CD4-positive, alpha-beta T cell treated with Interleukin-1 beta for 1 hour (primary cell): ENCODE results near the gene STARD9.
A peak's percentile ranks its signal among the peaks of the same experiment; 100 is the strongest.

Experiments used
- DNase-seq, 2 donors: peaks; one replicate each; pipeline ENCODE4 v3.0.0-alpha.2; 2020 to 2022

The STARD9 gene

DNA sequence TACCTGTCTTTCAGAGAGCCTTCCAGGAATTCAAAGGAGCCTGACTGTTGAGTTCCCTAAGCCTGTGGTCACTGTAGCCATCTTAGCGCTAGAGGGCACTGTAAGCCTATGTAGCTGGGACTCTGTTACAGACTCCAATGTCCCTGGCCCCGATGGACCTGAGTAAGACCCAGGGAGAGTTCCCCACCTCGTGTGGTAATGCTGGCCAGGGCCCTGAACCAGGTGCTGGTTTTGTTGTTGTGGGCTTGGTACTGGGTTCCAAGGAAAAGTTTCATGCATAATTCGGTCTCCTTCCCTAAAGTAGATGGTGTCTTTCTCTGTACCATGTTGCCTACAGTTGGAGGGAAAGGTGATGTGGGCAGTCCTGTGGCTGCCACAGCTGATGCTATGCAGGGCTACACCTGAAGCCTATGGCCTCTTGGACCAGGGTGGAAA is 129.1 kb downstream of the STARD9 start:
- peak; percentile 59 to 72 for DNase-seq

DNA sequence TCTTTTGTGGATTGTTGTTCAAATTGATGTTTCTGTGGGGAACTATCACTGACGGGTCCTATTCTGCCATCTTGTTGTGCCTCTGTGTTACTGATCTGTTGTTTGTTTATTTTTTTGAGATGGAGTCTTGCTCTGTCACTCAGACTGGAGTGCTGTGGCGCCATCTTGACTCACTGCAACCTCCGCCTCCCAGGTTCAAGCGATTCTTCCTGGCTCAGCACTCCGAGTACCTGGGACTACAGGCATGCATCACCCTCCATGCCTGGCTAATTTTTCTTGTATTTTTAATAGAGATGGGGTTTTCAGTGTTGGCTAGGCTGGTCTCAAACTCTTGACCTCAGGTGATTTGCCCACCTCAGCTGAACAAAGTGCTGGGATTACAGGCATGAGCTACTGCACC is 129.9 kb downstream of the STARD9 start:
- no peak for DNase-seq

DNA sequence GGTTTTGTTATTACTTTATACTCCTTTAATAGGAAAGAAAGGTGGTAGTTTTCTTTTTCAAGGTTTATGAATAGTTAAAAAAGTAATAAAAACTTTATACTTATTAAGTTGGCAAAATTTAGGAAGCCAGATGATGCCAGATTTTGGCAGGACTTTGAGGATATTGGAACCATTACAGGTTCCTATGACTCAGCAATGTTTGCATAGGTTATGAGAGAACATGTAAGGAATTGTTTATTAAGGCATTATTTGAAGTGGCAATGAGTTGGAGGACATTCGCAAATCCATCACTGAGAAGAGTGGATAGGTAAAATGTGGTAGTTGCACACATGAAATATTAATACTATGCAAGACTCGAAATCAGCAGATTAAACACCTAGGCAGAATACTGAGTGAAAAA is 131.7 kb downstream of the STARD9 start:
- no peak for DNase-seq

DNA sequence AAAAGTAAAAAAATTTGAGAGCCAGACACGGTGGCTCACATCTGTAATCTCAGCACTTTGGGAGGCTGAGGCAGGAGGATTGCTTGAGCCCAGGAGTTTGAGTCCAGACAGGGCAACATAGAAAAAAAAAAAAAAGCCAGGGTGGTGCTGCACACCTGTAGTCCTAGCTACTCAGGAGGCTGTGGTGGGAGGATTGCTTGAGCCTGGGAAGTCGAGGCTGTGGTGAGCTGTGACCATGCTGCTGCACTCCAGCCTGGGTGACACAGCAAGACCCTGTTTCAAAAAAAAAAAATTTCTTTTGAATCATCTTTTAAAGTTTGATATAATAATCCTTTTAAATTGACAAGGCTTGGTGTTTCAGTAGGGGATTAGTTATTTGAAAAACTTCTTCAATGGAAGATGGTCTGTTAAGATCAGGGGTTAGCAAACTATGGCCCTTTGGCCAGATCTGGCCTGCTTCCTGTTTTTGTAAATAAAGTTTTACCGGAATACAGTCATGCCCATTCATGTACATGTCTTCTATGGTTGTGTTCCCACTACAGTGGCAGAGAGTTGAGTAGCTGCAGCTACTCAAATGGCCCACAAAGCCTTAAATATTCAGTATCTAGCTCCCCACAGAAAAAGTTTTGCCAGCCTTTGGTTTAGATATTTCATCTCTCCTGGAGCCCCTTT is 132.6 kb downstream of the STARD9 start:
- DNase-seq = no peak

DNA sequence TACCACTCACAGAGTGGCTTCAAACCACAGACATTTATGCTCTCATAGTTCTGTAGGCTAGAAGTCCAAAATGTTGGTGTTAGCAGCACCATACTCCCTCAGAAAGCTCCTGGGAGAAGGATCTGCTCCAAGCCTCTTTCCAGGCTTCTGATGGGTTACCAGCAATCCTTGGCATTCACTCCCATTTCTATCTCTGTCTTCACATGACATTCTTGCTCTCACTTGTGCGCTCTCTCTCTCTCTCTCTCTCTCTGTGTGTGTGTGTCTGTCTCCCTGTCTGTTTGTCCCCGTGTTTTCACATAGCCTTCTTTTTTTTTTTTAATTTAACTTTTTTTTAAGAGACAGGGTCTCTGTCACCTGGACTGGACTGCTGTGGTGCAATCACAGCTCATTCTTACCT is 135.3 kb downstream of the STARD9 start:
- no peak for DNase-seq

DNA sequence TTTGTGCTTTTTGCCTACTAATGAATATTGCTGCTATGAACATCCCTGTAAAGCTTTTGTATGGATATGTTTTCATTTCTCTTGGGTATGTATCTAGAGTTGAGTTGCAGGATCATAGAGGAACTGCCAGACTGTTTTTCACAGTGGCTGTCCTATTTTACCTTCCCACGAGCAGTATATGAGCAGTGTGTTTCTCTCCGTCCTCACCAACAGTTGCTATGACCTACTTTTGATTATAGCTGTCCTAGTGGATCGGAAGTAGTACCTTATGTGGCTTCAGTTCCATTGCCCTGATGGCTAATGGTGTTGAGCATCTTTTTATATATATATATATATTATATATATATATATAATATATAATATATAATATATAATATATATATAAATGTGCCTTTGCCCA is 136.3 kb downstream of the STARD9 start:
- no peak for DNase-seq

DNA sequence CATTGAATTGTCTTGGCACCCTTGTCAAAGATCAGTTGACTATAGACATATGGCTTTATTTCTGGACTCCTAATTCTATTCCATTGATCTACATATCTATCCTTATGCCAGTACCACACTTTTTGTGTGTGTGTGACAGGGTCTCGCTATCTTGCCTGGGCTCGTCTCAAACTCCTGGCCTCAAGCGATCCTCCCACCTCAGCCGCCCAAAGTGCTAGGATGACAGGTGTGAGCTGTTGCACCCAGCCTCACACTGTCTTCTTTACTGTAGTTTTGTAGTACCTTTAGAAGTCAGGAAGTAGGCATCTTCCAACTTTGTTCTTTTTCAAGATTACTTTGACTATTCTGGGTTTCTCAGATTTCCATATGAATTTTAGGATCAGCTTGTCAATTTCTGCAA is 137.2 kb downstream of the STARD9 start:
- no peak for DNase-seq

DNA sequence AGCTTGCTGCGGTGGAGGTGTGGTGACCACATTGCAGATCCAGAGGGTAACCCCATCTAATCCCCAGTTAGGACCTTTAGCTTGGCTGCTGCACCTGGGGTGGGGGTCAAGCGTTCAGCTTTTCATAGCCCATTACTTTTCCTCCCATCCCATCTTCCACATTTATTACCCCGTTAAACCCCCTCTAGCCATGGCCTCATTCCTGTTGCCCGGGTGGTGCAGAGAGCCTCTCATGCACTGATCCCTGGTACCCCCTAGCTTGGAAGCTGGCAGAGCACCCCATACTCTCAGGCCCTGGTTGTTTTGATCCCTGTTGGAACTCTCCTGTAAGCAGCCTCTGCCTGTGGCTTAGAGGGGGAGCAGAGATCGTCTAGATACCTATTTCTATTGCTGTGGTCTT is 140.7 kb downstream of the STARD9 start:
- no peak for DNase-seq

DNA sequence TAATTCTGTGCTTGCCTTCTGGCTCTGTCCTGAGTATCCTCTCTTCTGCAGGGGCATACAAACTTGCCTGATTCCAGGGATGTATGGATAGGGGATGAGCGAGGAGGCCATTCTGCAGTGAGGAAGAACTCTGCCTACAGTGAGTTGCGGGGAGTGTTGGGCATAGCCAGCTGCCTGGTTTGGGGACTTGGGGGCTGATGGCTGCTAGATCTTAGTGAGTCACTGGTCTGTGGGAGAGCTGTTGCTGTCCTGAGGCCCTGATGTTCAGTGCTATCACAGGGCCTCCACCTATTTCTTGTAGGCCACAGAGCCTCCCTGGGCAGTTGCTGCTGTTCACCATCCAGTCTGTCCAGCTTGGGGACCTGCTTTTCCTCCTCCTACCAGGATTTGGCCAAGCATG is 141.2 kb downstream of the STARD9 start:
- no peak for DNase-seq

DNA sequence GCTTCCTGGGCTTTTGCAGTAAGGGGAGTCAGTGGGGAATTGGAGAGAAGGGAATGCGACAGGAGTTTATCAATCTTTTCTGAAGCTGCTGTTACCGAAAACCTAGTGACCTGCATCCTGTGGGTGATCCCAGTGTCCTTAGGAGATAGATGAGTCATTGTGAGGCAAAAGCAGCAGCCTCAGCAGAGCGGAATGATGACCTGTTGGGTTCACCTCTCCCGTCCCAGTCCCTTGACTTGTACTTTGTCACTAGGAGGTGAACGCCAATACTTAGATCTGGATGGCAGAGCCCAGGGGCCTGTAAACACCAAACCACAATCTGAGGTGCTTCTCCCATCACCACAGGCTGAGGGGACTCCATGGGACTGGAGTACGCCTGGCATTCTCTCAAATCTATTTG is 143.6 kb downstream of the STARD9 start:
- no peak for DNase-seq

DNA sequence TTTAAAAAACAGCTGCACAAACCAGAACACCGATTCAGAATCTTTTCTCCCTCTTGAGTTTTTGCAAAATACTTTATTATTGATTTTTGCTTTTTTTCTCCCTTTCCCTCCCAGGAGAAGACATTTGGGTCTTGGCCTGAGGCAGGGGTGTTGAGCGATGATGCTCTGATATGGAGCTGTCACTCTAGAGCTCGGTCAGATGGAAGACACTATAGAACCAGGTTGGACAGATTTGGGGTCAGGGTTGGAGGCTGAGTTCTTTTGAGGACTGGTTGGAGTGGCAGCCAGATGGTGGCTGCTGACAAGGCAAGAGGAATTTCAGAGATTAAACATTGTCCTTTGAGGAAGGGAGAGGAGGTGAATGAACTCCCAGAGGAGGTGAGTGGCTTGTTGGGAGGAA is 144.7 kb downstream of the STARD9 start:
- DNase-seq = no peak

DNA sequence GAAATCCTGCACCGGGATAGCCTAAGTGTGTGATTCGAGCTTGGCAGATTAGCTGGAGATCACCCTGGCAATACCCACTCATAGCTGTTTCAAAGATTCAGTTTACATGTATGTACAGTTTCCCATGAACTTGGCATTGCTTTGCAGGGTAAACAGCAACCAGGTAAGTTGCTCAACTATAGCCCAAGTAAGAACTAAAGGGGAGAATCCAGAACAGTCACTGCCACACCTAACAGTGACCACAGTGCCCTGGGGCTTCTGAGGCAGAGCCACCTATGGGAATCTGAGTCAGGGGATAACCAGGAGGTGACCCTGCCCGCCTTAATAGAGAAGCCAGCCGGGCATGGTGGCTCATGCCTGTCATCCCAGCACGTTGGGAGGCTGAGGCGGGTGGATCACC is 145.6 kb downstream of the STARD9 start:
- DNase-seq = no peak

DNA sequence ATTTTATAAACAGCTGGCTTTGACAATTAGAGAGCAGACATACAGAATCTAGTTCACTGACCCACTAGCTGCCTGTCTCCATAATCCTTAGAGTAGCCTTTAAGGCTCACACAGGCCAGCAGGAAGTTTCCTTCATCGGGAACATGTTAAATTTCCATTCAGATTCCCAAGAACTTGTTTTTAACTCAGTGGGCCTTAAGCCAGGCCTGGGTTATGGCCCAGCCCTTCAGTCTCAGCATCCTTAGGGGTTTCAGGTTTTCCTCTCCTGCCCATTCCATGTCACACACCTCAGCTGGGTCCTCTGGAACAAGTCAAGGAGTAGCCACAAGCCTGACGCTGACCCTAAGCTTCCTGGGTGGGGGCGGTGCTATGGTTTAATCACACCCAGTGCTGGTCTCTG is 146.5 kb downstream of the STARD9 start:
- no peak for DNase-seq

DNA sequence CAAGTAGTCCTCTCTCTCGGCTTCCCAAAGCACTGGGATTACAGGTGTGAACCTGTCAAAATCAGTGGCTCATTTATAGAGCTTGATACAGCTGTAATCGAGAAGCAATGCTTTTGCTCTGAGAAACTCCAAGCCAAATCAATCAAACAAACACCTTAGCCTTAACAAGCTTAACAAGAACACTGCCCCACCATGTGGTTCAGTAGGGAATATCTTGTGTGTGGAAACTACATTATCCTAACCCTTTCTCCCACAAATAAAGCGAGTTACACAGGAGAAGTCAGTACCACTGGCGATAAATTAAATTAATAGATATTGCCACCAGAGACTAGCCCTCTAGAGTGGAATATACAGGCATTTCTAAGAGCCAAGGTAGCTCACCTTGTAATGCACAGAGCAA is 147.7 kb downstream of the STARD9 start:
- no peak for DNase-seq

DNA sequence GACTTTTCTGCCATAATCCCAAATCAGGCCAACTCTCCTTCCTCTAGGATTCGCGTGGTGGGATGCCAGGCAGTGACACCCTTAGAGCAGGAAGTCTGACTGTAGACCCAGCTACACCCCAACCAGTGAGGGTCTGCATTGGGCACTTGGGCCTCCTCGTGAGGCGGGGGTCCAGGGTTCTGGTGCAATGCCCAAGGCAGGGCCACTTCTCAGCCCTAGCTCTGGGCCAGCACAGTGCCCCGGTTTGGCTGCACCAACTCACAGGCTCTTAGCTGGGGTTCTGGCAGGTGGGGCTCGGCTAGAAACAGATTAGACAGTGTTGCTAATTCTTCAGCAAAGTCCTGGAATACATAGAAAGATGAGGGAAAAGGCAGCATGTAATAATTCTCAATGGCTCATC is 148.9 kb downstream of the STARD9 start:
- DNase-seq = no peak

DNA sequence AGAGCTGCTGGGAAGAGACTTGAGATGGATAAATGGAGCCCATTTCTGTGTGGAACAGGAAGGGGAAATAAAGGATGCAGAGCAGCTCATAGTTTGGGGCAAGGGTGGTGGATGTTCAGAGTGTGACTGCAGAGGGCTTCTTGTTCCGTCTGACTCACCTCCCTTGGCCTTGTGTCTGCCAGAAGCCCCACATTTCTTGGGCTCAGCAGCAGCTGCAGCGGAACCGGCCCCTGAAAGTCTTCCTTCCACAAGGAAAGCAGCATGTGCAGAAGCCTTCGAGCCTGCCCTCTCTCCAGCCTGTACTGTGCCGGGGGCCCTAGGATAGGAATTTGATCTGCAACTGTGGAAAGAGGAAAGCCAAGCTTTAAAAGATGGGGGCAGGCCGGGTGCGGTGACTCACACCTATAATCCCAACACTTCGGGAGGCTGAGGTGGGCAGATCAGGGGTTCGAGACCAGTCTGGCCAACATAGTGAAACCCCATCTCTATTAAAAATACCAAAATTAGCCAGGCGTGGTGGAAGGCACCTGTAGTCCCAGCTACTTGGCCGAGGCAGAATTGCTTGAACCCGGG is 150.0 kb downstream of the STARD9 start:
- DNase-seq = no peak

DNA sequence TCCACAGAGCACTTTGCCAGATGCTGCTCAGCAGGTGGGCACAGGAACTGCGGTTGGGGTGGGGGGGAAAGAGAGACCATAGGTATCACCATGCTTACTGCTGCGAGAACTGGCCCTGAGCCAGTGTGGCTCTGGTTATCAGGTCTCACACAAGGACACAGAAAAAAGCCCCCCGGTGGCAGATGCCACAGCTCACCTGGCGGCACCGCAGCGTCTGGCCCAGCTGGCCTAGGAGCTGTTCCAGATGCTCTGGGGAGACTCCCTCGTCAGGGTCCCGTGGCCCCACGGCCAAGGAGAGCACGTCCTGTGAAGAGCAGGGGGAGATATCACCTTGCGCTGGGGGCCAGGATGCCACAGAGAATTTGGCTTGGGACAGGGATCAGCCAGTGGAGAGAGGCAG is 150.7 kb downstream of the STARD9 start:
- DNase-seq = no peak

DNA sequence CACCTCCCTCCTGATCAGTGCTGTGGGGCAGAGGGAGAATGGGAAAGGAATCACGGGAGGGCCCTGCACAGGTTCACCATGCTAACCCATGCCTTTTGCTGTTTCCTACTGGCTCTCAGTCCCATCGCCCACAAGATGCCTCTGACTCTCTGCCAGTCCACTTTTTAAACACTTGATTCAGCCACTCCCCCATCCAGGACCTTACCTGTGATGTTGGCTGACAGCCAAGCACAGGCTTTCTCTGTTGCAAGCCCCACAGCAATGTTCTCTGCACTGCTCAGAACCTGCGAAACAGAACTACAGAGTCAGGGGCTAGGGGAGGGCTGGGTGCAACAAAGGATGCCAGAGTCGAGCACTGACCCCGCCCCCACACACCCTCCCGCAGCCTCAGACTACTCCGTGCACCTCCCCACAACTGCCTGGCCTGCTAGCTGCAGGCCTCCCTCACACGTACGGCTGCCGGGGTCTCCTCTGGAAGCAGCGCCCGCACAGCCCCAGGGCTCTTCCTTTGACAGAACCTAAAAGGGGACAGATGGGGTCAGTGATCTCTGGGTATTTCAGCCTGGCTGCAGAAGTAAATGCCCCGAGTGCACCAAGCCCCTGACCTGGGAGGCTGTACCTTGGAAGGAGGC is 152.5 kb downstream of the STARD9 start:
- DNase-seq = no peak

DNA sequence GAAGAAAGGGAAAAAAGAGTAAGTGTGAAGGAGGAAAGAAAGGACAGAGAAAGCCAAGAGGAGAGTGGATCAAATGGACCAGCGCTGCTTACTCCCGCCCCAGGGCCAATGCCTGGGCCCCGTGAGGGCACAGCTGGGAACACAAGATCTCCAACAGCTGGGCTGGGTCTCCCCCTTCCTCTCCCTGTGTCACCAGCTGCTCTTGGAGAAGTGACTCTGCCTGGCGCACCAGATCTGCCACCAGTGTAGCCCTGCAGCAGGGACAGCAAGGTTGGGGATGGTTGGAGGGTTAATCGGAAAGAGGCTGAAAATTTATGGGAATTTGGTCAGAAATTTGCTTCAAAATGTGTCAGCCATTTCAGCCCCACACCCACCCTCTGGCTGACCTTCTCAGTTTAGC is 153.2 kb downstream of the STARD9 start:
- DNase-seq = no peak

DNA sequence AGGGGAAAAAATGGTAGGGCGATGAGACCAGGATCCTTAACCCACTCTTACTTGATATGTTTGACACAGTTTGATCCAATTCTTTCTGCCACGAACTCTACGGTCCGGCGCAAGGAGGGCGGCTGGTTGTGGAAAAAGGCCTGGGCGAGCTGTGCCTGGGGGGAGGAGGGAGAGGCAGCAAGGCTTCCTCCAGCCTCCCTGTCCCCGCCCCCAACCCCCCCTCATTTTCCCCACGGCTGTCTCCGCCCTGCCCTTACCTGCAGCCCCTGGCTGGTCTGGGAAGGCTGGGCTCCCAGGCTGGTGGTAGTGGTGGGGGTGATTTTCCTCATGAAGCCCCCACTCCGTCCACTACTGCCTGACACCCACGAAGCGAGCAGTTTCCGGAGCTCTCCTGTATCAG is 153.6 kb downstream of the STARD9 start:
- DNase-seq = no peak

DNA sequence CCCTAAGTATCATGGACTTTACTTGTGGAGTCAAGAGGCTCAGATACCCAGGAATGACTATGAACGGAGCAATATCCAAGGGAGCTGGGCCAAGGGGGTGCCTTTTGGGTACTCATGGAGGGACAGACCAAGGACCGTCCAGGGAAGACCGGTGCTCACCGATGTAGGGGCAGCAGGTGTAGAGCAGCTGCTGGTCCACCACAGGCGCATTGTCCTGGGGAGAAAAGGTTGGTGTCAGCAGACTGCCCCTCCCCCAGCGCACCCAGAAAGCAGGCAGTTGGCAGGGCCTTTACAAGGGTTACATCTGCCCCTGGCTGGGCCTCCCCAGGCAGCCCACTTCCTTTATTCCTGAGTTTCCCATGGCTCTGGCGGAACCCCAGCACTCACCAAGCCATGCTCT is 154.0 kb downstream of the STARD9 start:
- no peak for DNase-seq

DNA sequence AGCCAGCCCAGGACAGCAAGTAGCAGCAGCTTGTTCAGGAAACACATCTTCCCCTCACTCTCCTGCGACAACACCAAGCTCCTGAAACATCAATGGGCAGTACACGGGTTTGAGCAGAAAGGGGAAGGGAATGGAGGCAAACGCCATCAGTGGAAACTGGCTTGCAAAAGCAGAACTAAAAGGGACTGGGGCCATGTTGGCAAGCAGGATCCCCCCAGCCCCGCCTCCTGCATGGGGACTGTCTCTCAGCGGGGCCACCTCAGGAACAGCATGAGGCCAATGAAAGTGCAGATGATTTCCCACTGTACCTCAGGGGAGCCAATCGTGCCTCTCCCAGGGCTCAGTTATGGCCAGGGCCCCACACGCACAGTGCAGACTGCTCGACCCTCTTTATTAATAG is 154.7 kb downstream of the STARD9 start:
- DNase-seq = no peak

DNA sequence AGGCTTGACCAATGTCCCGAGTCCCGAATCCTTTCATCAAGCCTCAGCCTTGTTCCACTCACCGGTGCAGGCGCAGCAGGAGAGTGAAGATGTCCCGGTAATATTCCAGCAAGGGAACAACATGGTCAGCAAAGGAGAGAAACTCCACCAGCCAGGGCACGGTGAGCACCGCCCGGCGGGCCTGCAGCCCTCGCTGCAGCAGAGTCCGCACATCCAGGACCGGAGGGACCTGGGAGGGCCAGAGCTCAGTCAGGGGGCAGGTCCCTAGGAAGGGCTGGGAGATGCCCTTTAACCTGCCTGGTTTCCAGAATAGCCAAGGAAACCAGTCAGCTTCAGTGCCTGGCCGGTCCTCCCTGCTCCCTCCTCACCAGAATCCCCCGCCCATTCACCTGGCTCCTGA is 155.1 kb downstream of the STARD9 start:
- no peak for DNase-seq

DNA sequence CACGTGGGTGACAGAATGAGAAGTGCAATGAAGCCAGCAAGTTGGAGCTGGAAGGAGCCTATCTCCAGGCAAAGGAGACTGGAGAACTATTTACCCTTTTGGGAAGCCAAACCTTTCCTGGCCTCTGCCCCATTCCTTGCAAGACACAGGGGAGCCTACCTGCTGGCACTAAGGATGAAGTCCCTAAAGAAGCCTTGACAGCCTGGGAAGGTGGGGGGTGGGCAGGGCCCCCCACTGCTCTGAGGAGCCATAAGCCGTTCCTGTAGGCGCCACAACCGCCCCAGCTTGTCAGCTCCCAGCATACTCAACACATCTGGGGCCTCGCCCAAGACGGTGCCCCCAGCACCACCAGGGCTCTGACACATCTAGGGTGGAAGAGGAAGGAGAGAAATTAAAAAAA is 156.1 kb downstream of the STARD9 start:
- DNase-seq = no peak
